WTC11 (cell line): ENCODE data around the gene RPS28.

Experiments used
- CTCF ChIP-seq: fragments of 200-600 bp; IDR thresholded peaks from 2 replicates; pipeline ENCODE4 v1.8.0; 2022; ENCODE audit warnings: antibody characterized with exemption
- TF ChIP-seq, protein P1 (sequence below): sonication (generic); formaldehyde crosslinking; conservative IDR thresholded peaks from 2 replicates; pipeline ENCODE4 v1.8.1; 2022; ENCODE audit warnings: mild to moderate bottlenecking, missing genetic modification reagents

GRCh38 chr19:8331263-8331845, 10.1 kb downstream of the RPS28 start:
- no peak for TF ChIP-seq CTCF
- TF ChIP-seq, protein P1, sequence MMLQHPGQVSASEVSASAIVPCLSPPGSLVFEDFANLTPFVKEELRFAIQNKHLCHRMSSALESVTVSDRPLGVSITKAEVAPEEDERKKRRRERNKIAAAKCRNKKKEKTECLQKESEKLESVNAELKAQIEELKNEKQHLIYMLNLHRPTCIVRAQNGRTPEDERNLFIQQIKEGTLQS (CRISPR knock-in tag): no peak
